Central memory CD4-positive, alpha-beta T cell (primary cell): ENCODE measurements around the gene SMPDL3B.

ENCODE experiments used
- DNase-seq: peaks from one replicate; pipeline ENCODE4 v3.0.0; 2022

SMPDL3B gene

DNA sequence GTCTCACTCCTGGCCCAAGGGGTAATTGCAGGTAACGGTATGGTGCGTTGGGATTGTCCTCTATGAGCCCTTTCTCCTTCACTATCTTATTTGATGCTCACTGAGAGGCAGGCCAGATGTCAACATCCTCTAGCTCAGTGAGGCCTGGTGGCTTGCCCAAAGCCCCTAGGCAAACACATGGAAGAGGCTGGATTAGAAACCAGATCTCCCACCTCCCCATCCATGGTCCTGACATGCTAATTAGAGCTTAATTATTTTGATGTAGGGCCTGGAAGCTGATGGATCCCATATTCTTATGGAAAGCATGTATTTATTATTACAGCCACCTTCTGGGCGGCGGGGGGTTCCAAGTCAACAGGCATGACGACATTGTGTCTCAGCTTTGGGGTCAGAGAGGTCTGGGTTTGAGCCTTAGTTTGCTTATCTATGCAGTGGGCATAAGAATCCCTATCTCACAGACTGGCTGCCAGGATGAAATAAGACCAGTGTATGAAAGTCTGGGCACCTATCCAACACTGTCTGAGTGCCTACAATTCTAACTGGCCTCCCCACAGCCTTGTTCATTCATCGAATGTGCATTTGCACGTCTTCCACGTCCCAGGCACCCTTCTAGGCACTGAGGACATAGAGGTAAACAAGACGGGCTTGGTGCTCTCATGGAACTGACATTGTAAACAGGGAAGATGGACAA, 6.2 kb downstream of the SMPDL3B start:
- DNase-seq, result no peak

DNA sequence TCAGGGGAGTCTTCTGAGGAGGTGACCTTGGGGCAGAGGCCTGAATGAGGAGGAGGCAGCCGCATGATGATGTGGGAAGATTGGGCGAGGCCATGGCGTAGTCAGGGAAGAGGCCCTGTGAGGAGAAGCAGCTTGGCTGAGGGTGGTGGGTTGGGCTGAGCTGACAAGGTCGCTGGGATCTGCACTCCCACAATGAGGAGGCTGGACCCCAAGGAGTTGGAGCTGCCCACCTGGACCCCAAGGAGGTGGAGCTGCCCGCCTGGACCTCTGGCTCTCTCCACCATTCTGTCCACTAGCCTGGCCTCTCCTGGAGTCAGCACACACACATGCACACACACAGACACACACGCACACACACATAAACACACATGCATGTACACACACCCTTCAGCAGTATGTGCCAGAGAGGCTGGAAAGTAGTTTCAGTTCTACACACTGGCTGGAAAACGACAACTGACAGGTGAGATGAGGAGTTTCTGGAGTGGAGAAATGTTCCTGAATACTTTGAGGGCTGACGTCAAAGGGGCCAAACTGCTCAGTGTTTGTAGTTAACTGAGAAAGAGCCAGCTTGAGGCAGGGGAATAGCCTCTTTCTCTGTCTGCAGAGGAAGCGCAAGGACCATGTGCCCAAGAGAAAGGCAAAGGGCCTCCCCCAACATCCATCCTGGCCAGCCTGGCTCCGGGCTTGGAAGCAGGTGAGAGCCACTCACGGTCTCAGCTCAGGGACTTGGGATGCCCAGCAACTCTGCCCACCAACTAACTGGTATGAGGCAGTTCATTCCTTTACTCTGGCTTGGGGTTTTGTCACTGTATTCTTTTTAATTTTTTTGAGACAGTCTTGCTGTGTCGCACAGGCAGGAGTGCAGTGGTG, 7.1 kb downstream of the SMPDL3B start:
- DNase-seq, result no peak

DNA sequence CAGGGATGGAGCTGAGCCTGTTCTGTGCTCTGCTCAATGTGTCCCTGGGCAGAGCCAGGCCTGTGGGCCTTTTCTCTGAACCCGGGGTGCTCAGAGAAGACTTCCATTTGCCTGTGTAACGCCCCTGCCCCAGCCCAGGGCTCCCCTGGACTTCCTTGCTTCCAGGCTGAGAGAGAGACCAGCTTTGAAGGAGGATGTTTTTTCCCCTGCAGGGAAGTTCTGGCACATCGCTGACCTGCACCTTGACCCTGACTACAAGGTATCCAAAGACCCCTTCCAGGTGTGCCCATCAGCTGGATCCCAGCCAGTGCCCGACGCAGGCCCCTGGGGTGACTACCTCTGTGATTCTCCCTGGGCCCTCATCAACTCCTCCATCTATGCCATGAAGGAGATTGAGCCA, 10.2 kb downstream of the SMPDL3B start:
- no peak for DNase-seq

DNA sequence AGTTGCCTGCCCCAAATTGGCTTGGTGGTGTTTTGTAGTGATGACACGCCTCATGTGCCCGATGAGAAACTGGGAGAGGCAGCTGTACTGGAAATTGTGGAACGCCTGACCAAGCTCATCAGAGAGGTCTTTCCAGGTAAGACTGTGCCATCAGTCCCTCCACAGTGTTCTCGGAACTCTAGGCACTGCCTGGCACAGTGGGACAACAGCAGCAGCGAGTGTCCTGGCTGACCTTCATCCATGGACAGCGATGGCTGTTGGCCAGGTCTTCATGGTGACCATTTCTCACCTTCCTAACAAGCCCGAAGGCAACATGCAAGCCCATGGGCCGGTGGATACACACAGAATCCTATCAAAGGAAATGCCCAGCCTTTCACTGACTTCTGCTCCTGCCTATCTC, 14.2 kb downstream of the SMPDL3B start:
- no peak for DNase-seq

DNA sequence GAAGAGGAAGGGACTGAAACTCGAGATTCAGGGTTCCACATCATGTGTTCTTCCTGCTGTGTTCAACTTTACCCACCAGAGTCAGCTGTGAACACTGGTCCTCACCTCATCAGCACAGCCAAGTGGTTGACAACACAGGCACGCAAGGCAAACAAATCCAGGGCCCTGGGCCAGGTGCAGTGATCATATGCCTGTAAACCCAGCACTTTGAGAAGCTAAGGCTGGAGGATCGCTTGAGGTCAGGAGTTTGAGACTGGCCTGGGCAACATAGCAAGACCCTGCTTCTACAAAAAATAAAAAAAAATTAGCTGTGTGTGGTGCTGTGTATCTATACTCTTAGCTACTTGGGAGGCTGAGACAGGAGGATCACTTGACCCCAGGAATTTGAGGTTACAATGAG, 16.6 kb downstream of the SMPDL3B start:
- no peak for DNase-seq

DNA sequence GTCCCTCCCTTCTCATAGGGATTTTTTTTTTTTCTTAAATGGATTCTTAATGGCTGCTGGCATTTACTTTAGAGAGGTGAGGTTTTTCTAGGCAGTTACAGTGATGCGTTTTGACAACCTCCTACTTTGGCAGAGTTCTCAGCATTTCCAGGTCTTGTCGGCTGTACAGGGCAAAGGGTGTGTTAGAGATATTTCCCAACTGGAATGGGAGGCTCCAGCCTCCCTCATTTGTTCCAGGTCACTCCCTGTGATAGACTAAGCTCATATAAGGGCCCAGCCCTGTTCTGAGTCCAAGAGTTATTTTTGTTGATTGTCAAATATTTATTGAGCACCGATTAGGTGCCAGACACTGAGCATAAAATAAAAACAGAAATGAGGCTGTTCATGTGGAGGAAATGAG, 17.3 kb downstream of the SMPDL3B start:
- no peak for DNase-seq

DNA sequence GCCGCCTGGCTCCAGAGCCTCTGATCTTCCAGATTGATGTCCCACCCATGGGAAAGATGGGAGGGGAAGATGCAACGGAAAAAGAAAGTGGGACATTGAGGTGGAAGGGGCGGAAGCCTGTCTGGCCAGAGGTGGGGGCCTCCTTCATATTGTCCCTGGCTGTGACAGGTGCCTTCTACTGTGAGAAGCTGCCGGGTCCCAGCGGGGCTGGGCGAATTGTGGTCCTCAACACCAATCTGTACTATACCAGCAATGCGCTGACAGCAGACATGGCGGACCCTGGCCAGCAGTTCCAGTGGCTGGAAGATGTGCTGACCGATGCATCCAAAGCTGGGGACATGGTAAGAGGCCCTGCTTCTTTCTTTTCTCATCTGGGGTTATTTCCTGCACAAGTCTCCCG, 19.4 kb downstream of the SMPDL3B start:
- no peak for DNase-seq

DNA sequence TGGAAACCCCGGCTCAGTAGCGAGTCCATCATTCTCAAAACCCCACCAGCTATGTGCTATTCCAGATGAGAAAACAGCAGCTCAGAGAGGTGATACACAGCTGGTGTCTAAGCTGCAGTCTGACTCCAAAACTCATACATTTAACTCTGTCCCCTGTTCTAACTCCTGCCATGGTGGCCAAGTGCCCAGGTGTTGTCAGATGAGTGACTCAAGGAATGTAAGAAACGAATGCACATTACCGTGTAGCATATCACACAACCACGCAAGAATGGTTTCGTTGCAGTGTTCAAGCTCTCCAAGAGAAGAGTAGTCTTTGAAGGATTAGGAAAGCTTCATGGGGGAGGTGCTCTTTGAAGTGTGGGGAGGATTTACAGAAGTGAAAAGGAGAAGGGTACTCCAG, 20.3 kb downstream of the SMPDL3B start:
- no peak for DNase-seq

DNA sequence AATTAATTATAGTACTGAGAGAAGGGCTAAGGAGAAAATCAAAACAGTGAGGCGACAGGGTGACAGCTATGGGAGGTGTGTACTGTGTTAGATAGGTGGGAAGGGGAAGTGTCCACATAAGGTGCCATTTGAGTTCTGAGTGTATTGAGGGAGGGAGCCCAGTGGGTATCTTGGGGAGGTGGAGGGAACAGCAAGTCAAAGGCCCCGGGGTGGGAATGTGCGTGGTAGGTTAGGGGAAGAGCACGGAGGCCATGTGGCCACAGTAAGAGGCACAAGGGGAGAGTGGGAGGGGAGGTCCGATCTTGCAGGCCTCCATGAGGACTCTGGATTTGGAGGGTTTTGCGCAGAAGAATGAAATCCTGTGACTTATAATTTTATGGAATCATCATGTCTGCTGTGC, 22.0 kb downstream of the SMPDL3B start:
- no peak for DNase-seq

DNA sequence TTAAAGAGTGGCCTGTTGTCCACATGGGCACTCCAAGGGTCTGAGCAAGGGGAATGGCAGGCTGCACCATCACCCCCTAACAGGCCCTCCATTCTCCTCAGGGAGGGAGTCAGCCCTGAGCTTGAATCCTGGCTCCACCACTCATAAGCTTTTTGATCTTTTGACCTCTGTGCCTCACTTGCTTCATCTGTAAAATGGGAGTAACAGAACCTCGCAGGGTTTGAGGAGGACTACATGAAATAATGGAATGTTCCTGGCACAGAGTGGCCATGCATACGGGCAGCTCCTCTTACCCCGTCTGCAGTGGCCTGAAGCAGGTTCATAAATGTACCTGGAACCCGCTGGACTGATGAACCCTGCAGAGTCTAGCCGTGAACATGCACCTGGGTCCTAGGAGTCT, 22.9 kb downstream of the SMPDL3B start:
- DNase-seq, result no peak

DNA sequence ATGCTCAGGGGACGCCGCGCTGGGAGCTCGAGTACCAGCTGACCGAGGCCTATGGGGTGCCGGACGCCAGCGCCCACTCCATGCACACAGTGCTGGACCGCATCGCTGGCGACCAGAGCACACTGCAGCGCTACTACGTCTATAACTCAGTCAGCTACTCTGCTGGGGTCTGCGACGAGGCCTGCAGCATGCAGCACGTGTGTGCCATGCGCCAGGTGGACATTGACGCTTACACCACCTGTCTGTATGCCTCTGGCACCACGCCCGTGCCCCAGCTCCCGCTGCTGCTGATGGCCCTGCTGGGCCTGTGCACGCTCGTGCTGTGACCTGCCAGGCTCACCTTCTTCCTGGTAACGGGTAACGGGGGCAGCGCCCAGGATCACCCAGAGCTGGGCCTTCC, 23.7 kb downstream of the SMPDL3B start:
- DNase-seq, result no peak

DNA sequence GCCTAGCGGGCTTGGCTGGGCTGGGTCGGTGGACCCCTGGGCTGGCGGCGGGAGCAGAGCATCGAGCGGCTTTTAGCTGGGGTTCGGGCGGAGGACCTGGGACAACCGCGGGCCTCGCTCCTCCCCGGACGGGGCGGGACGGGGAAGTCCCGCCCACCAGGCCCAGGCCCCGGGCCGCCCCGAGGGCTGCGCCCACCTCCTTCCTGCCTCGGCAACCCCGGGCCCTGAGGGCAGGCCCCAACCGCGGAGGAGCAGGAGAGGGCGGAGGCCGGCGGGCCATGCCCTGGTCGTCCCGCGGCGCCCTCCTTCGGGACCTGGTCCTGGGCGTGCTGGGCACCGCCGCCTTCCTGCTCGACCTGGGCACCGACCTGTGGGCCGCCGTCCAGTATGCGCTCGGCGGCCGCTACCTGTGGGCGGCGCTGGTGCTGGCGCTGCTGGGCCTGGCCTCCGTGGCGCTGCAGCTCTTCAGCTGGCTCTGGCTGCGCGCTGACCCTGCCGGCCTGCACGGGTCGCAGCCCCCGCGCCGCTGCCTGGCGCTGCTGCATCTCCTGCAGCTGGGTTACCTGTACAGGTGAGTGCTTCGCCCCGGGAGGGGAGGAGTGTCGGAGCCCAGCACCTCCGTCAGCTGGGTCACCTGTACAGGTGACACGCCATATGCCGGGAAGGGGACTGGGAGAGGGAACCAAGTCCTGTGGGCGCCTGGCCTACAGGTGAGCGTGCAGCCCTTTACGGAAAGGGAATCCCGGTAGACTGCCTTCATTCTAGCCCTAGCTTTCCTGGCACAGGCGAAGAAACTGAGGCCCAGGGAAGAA, 25.2 kb downstream of the SMPDL3B start, which contains the start of gene XKR8:
XKR8 (plus strand) TSS at position 182 of the 812 bp plus-strand sequence; CDS start at position 279, 97 bp downstream.
- DNase-seq, result peak; percentile 82

DNA sequence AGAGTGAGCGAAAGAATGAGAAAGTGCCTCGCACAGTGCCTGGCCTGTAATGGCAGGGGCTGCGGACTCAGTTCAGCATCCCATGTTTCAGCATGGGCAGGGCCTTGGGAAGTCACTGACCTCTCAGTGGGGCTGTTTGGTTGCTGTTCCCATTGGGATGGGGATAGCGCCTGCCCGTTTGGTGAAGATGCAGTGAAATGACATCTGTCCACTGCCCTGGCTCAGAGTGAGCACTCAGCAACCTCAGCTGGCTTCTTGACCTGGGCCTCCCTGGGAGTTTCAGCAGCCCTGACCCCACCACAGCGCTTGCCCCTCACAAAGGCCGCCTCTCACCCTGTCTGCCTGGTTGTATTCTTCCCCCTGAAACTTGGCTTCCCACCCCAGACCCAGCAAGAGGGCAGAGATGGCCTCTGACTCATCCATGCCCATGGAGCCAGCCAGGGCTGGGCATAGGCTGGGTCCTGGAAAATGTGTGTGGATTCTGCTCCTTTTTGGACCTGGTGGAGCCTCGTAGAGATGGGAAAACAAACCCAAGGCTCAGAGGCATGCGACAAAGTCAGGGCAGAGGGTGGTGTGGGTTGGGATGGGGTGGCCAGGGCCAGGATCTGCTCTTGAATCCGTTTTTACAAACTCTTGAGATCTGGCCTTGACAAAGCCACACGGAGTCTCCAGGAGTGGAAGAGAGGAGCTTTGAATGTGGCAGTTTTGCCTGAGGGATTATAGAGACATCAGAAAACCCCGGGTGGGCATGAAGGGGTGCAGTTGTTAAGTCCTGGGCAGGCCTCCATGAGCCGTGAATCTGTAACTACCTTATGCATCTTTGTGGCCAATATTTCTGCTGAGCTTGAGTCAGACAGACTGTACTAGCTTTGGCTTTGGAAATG, 26.2 kb downstream of the SMPDL3B start:
- no peak for DNase-seq

DNA sequence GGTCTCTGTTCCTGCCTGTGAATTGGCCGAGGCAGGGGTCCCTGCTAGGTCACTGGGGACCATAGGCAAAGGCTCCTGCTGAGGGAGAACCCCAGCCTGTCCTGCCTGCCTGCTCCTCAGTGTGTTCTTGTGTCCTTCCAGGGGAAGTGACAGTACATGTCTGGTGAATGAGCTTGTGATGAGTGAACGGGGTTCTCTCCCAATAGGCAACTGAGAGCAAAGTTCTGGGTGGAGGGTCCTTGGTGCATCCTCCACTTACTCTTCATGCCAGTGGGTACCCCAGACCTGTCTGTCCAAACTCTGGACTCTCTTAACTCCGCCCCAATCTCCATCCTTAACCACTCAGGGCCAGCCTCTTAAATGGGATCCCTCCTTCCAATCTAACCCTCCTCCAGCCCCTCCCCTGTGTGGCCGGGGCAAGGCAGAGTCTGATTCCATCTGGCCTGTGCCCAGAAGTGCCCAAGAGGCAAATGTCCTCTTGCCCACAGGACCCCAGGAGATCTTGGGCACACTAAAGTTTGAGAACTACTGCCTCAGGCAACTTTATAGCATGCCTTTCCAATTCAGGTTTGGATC, 26.9 kb downstream of the SMPDL3B start:
- DNase-seq, result no peak

DNA sequence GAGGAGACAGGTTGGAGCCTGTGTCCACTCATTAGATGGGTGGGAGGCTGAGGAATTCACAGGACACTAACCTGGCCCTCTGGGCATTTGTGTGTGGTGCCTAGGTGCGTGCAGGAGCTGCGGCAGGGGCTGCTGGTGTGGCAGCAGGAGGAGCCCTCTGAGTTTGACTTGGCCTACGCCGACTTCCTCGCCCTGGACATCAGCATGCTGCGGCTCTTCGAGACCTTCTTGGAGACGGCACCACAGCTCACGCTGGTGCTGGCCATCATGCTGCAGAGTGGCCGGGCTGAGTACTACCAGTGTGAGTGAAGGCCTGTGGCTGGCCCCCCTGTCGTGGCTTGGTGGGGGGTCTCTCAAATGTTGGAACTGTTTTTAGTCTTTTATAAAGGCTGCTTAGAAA, 28.6 kb downstream of the SMPDL3B start:
- no peak for DNase-seq

DNA sequence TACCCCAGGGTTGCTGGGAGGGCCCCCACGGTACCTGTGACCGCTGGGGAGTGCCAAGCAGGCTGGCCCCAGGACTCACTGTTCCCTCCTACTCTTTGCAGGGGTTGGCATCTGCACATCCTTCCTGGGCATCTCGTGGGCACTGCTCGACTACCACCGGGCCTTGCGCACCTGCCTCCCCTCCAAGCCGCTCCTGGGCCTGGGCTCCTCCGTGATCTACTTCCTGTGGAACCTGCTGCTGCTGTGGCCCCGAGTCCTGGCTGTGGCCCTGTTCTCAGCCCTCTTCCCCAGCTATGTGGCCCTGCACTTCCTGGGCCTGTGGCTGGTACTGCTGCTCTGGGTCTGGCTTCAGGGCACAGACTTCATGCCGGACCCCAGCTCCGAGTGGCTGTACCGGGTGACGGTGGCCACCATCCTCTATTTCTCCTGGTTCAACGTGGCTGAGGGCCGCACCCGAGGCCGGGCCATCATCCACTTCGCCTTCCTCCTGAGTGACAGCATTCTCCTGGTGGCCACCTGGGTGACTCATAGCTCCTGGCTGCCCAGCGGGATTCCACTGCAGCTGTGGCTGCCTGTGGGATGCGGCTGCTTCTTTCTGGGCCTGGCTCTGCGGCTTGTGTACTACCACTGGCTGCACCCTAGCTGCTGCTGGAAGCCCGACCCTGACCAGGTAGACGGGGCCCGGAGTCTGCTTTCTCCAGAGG, 31.8 kb downstream of the SMPDL3B start:
- no peak for DNase-seq

DNA sequence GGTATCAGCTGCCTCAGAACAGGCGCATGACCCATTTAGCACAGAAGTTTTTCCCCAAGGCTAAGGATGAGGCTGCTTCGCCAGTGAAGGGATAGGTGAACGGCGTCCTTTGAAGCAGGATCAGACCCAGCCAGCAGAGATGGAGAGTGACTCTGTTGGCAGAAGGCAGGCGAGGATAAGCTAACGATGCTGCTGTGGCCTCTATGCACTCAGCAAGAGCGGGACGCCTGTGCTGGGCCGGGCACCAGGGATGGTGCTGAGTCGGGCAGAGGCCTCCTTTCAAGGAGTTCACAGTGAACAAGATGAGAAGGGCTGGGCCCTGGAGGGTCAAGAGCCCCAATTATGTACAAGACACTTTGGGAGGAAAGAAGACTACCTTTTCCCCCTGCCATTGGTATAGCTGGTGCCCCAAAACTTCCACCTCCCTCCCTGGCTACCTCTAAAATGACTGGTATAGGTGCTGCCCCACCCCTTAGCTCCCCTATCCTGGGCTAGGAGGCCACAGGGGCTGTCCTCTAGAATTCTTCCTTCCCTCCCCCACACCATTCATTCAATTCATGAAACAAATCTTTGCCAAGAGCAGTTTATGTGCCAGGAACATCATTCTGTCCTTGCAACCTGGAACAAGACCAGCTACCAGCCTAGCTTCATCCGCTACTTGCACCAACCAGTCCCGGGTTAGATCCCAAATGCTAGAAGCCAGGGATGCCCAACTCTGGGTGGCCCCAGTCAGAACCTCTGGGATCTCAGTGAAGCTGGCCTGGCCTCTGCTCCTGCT, 32.5 kb downstream of the SMPDL3B start:
- no peak for DNase-seq

DNA sequence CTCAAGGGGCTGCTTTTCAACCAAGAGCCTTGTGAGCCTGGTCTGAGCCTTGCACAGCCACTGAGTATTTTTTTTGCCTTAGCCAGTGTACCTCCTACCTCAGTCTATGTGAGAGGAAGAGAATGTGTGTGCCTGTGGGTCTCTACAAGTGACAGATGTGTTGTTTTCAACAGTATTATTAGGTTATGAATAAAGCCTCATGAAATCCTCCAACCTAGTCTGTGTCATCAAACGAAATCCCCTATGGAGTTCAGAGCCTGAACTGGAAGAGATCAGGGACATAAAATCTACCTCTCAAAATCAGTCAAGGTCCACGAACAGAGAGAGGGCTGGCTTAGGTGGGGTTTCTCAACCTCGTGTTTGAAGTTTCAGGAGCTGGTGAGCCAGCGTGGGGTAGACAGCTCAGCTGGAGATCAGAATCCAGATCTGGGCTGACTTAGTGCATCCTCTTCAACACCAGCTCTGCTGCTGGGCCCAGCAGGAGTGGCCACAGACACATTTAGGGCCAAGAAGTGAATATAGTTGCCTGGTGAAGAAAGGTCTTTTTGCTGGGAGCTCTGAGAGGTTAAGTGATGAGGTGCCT, 33.2 kb downstream of the SMPDL3B start:
- DNase-seq, result no peak

DNA sequence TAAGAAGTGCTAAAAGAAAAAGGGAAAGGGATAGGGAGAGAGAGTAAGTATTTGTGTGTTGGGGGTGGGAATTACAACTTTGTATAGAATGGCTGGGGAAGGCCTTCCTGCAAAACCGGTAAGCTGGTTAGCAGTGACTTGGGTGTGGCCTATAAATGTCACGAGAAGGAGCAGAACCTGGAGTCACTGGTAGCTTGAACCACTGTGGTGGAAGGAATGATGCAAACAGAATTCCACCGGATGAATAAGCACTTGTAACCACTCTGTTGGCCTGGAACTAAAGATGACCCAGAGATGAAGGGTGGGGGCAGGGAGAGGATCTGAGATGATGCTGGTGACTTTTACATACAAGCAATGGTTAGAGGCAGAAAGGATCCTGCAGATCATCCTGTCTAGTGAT, 33.9 kb downstream of the SMPDL3B start:
- DNase-seq, result no peak

DNA sequence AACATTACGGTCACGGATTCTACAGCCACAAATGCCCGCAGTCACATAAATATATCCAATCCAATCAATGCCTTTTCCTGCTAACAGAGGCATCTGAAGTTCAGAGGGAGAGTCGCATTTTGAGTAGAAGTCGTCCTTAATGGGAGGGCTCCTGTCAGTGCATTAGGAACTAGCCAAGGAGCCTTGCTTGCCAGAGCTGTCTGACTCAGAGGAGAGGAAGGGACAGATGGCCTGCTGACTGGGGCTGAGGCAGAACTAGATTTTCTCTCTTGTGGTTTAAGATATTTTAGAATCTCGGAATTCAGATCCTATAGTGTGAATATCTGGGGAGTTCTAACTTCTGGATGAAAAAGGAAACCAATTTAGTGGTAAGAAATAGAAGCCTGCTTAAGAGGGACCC, 35.6 kb downstream of the SMPDL3B start:
- no peak for DNase-seq
